ENCODE data around the gene LRP1B.

DNA sequence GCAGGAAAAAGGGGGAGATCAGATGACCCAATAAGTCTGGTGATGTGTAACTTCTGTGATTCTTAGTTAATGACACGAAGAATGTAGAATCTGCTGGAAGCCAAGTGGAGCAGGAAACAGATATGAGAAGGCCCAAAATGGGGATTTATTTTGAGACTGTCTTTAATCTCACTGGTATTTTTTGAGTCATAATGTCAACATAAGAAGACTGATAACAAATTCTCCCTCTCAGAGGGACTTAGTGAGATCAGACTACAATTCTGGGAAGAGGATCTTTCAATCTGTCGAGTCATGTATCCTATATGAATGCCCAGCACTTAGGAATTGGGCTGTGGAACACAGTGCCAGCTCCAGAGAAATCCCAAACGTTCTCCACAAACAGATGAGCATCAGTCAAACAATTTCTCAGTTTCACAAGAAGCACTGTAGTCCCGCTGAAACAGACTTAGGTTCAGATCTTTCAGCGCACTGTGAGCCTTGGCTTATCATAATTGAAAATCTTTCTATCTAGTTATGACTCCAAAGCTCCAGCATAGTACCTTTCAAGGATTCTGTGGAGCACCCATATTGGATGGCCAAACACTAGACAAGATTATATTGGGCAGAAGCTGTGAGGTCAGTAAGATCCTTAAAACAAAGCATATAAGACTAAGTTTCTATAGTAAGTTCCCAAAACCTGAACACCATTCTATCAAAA, 738.2 kb downstream of the LRP1B start:
- TF ChIP-seq, protein P1, sequence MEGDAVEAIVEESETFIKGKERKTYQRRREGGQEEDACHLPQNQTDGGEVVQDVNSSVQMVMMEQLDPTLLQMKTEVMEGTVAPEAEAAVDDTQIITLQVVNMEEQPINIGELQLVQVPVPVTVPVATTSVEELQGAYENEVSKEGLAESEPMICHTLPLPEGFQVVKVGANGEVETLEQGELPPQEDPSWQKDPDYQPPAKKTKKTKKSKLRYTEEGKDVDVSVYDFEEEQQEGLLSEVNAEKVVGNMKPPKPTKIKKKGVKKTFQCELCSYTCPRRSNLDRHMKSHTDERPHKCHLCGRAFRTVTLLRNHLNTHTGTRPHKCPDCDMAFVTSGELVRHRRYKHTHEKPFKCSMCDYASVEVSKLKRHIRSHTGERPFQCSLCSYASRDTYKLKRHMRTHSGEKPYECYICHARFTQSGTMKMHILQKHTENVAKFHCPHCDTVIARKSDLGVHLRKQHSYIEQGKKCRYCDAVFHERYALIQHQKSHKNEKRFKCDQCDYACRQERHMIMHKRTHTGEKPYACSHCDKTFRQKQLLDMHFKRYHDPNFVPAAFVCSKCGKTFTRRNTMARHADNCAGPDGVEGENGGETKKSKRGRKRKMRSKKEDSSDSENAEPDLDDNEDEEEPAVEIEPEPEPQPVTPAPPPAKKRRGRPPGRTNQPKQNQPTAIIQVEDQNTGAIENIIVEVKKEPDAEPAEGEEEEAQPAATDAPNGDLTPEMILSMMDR (IDR thresholded peaks at IDR 0.05), result no peak
- TF ChIP-seq POLR2A (IDR thresholded peaks at IDR 0.05), result no peak
